Endodermal cell (in vitro differentiated cells): ENCODE measurements around the gene PRR33. TPM values are rescaled to one million over a fixed set of nuclear protein-coding genes. Genes with fewer than 3 reads are reported as not detected.

Experiments
- DNase-seq: peaks from one replicate; pipeline ENCODE4 v3.0.0-alpha.2; 2017
- H3K27ac ChIP-seq: 2 replicates; pipeline ENCODE4 v1.5.1; 2013; ENCODE audit warnings: mild to moderate bottlenecking, low read depth, low read length, moderate library complexity
- H3K27me3 ChIP-seq: 2 replicates; pipeline ENCODE4 v1.6.1; 2013; ENCODE audit warnings: mild to moderate bottlenecking, low read length, moderate library complexity; ENCODE audit not compliant: insufficient read depth, control insufficient read depth, poor library complexity, severe bottlenecking
- H3K36me3 ChIP-seq: 2 replicates; pipeline ENCODE4 v1.7.0; 2013; ENCODE audit warnings: mild to moderate bottlenecking, low read length, moderate library complexity; ENCODE audit not compliant: control insufficient read depth, insufficient read depth
- H3K4me1 ChIP-seq: one replicate; pipeline ENCODE4 v1.7.0; 2013; ENCODE audit warnings: low read length; ENCODE audit not compliant: control insufficient read depth, insufficient read depth
- H3K4me3 ChIP-seq: 2 replicates; pipeline ENCODE4 v1.5.1; 2013; ENCODE audit warnings: mild to moderate bottlenecking, low read length, moderate library complexity
- H3K9ac ChIP-seq: 2 replicates; pipeline ENCODE4 v1.6.1; 2013; ENCODE audit warnings: mild to moderate bottlenecking, low read length, moderate library complexity; ENCODE audit not compliant: poor library complexity, severe bottlenecking; ENCODE audit errors: extremely low read depth
- H3K9me3 ChIP-seq: 2 replicates; pipeline ENCODE4 v1.6.1; 2013; ENCODE audit warnings: mild to moderate bottlenecking, low read length, moderate library complexity; ENCODE audit not compliant: control insufficient read depth
- H3K27ac Mint-ChIP-seq: 2 replicates; pipeline ENCODE4 v1.8.0; 2020; ENCODE audit warnings: mixed read lengths
- H3K27me3 Mint-ChIP-seq: 2 replicates; pipeline ENCODE4 v1.8.0; 2021; ENCODE audit warnings: mild to moderate bottlenecking, mixed read lengths; ENCODE audit not compliant: insufficient read depth
- H3K36me3 Mint-ChIP-seq: 2 replicates; pipeline ENCODE4 v1.8.0; 2020; ENCODE audit warnings: low read depth, mixed read lengths
- H3K4me1 Mint-ChIP-seq: 2 replicates; pipeline ENCODE4 v1.8.0; 2020; ENCODE audit warnings: mixed read lengths
- H3K4me3 Mint-ChIP-seq: 2 replicates; pipeline ENCODE4 v1.8.0; 2020; ENCODE audit warnings: mild to moderate bottlenecking, moderate library complexity, mixed read lengths
- H3K9me3 Mint-ChIP-seq: 2 replicates; pipeline ENCODE4 v1.8.0; 2020; ENCODE audit warnings: mild to moderate bottlenecking, mixed read lengths
- WGBS, 2 experiments: methylation state at CpG; one replicate each; pipeline versions ENCODE4 v1.1.5 to v1.1.7; 2013; ENCODE audit warnings: missing lambda C conversion rate in 2 of 2, mixed read lengths in 1 of 2; ENCODE audit not compliant: insufficient coverage in 1 of 2, insufficient read length in 1 of 2; 5-methylcytosine and 5-hydroxymethylcytosine counted together
- total RNA-seq, 2 donors: library from RNA; stranded (reverse); fragmentation: NEBNext Ultra II Directional in 1 of 2; extraction: Animal tissue kit (Norgen Biotek cat#: 25700) in 1 of 2; gene quantifications; 2 replicates in 1 of 2; 3 replicates in 1 of 2; pipeline ENCODE4 v1.2.1, GENCODE V29; 2021
- TF ChIP-seq, protein P1 (sequence below): fragments of 200-600 bp; sonication (generic); conservative IDR thresholded peaks from 2 replicates; pipeline ENCODE4 v1.5.0; 2021; ENCODE audit warnings: antibody characterized with exemption, mild to moderate bottlenecking

The PRR33 gene
- total RNA-seq, 2 donors from 2014 or later, result not detected

DNA sequence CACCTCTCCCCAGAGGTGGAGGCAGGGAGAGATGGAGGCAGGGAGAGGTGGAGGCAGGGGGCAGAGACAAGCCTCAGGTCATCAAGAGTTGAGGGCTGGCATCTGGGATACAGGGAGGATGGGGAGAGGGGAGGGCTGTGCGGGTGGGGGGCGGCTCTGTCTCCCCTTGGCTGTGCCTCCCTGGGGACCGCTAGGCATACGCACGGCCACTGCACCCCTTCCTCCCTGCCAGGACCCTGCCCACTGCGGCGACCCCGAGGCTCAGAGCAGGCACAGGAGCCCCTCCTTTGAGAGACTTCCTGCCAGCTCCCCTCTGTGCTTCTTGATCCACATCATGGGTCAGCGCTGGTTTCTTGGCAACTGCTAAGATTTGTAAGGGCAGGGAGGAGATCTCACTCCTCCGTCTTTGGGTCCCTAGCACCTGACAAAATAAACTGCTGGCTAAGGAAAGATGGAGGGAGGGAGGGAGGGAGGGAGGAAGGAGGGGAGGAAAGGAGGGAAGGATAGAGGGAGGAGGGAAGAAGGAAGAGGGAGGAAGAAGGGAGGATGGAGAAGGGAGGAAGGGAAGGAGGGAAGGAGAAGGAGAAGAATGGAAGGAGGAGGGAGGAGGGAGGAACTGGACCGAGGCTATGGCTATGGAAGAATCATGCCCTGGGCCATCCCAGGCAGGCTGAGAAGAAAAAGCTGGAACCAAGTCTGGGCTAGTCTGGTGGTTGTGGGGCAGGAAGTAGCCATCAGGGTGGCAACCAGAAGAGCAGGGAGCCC, 18.5 kb downstream of the PRR33 start:
- H3K9me3 ChIP-seq, result no peaks in the 10 kb centered on the region
- no peaks in the 10 kb centered on the region for H3K4me1 Mint-ChIP-seq
- H3K36me3 Mint-ChIP-seq, result no peaks in the 10 kb centered on the region
- no peak for DNase-seq
- H3K27ac Mint-ChIP-seq, result no peak overlapping the region
- H3K4me1 ChIP-seq, result no peaks in the 10 kb centered on the region
- WGBS, 2 experiments, result 68 to 73% methylated on average over 4 to 11 of the region's 11 CpGs
- H3K9ac ChIP-seq, result no peak overlapping the region
- no peaks in the 10 kb centered on the region for H3K9me3 Mint-ChIP-seq
- no peaks in the 10 kb centered on the region for H3K27me3 ChIP-seq
- H3K27ac ChIP-seq, result no peak overlapping the region
- H3K4me3 Mint-ChIP-seq, result no peak overlapping the region
- peaks cover 12% of the 10 kb centered on the region for H3K27me3 Mint-ChIP-seq
- H3K4me3 ChIP-seq, result no peak overlapping the region
- TF ChIP-seq, protein P1, sequence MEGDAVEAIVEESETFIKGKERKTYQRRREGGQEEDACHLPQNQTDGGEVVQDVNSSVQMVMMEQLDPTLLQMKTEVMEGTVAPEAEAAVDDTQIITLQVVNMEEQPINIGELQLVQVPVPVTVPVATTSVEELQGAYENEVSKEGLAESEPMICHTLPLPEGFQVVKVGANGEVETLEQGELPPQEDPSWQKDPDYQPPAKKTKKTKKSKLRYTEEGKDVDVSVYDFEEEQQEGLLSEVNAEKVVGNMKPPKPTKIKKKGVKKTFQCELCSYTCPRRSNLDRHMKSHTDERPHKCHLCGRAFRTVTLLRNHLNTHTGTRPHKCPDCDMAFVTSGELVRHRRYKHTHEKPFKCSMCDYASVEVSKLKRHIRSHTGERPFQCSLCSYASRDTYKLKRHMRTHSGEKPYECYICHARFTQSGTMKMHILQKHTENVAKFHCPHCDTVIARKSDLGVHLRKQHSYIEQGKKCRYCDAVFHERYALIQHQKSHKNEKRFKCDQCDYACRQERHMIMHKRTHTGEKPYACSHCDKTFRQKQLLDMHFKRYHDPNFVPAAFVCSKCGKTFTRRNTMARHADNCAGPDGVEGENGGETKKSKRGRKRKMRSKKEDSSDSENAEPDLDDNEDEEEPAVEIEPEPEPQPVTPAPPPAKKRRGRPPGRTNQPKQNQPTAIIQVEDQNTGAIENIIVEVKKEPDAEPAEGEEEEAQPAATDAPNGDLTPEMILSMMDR, result no peak
- no peaks in the 10 kb centered on the region for H3K36me3 ChIP-seq

DNA sequence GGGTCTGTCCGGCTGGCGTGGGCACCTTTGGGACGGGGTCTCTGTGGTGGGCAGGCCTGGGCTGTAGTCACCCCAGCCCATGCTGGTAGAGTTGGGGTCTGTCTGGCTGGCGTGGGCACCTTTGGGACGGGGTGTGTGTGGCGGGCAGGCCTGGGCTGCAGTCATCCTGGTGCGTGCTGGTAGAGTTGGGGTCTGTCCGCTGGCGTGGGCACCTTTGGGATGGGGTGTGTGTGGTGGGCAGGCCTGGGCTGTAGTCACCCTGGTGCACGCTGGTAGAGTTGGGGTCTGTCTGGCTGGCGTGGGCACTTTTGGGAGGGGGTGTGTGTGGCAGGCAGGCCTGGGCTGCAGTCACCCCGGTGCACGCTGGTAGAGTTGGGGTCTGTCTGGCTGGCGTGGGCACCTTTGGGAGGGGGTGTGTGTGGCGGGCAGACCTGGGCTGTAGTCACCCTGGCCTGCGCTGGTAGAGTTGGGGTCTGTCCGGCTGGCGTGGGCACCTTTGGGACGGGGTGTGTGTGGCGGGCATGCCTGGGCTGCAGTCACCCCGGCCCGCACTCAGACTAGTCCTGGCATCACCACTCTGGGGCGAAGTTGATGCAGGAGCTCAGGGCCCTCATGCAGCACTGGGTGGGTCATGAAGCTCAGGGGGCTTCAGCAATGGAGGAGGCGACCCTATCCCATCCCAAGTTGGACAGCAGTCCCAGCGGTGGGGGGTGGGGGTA, 19.3 kb downstream of the PRR33 start:
- H3K27me3 ChIP-seq, result no peaks in the 10 kb centered on the region
- H3K36me3 Mint-ChIP-seq, result no peaks in the 10 kb centered on the region
- TF ChIP-seq, protein P1, result no peak
- H3K9me3 ChIP-seq, result no peaks in the 10 kb centered on the region
- no peak for DNase-seq
- no peak overlapping the region for H3K27ac Mint-ChIP-seq
- no peak overlapping the region for H3K9ac ChIP-seq
- 88 to 100% methylated on average over 5 to 25 of the region's 25 CpGs for WGBS, 2 experiments
- no peaks in the 10 kb centered on the region for H3K9me3 Mint-ChIP-seq
- no peaks in the 10 kb centered on the region for H3K4me1 Mint-ChIP-seq
- no peaks in the 10 kb centered on the region for H3K36me3 ChIP-seq
- no peak overlapping the region for H3K4me3 ChIP-seq
- no peak overlapping the region for H3K27ac ChIP-seq
- no peaks in the 10 kb centered on the region for H3K4me1 ChIP-seq
- no peak overlapping the region for H3K4me3 Mint-ChIP-seq
- H3K27me3 Mint-ChIP-seq, result peaks cover 12% of the 10 kb centered on the region

DNA sequence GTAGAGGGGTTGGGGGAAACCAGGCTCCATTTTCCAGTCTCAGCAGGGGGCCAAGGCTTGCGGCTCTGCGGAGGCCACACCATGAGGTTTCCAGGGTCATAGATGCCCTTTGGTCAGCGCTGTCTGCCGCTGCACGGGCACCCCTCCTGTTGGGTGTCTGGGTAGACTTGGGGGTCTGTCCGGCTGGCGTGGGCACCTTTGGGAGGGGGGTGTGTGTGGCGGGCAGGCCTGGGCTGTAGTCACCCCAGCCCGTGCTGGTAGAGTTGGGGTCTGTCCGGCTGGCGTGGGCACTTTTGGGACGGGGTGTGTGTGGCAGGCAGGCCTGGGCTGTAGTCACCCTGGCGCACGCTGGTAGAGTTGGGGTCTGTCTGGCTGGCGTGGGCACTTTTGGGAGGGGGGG, 20.2 kb downstream of the PRR33 start:
- no peak overlapping the region for H3K27ac Mint-ChIP-seq
- H3K36me3 ChIP-seq, result no peaks in the 10 kb centered on the region
- WGBS, 2 experiments, result 94 to 100% methylated on average over 2 to 15 of the region's 15 CpGs
- H3K27me3 ChIP-seq, result no peaks in the 10 kb centered on the region
- no peak overlapping the region for H3K4me3 Mint-ChIP-seq
- no peaks in the 10 kb centered on the region for H3K4me1 ChIP-seq
- H3K27ac ChIP-seq, result no peak overlapping the region
- H3K9me3 Mint-ChIP-seq, result no peaks in the 10 kb centered on the region
- H3K4me3 ChIP-seq, result no peak overlapping the region
- no peak for DNase-seq
- H3K36me3 Mint-ChIP-seq, result no peaks in the 10 kb centered on the region
- TF ChIP-seq, protein P1, result no peak
- no peaks in the 10 kb centered on the region for H3K4me1 Mint-ChIP-seq
- no peak overlapping the region for H3K9ac ChIP-seq
- H3K9me3 ChIP-seq, result no peaks in the 10 kb centered on the region
- H3K27me3 Mint-ChIP-seq, result peaks cover 12% of the 10 kb centered on the region
